Ovary (tissue), 3 donors: ENCODE measurements around the gene CACNA1S.

Experiments
- POLR2A ChIP-seq: fragments of 450-650 bp; IDR thresholded peaks from one replicate; pipeline ENCODE4 v1.6.1; 2017; ENCODE audit warnings: antibody characterized with exemption, mild to moderate bottlenecking, moderate library complexity
- TF ChIP-seq, protein P1 (sequence below), 3 donors: fragments of 450-650 bp in 2 of 3; fragments of 200-600 bp in 1 of 3; IDR thresholded peaks; one replicate each; pipeline versions ENCODE4 v1.5.1 to v1.8.0; 2016 to 2022; ENCODE audit warnings: antibody characterized with exemption in 3 of 3, mild to moderate bottlenecking in 1 of 3
- donor health status: DM: no; HTN: no; CAD: no.

- TF ChIP-seq, protein P1, sequence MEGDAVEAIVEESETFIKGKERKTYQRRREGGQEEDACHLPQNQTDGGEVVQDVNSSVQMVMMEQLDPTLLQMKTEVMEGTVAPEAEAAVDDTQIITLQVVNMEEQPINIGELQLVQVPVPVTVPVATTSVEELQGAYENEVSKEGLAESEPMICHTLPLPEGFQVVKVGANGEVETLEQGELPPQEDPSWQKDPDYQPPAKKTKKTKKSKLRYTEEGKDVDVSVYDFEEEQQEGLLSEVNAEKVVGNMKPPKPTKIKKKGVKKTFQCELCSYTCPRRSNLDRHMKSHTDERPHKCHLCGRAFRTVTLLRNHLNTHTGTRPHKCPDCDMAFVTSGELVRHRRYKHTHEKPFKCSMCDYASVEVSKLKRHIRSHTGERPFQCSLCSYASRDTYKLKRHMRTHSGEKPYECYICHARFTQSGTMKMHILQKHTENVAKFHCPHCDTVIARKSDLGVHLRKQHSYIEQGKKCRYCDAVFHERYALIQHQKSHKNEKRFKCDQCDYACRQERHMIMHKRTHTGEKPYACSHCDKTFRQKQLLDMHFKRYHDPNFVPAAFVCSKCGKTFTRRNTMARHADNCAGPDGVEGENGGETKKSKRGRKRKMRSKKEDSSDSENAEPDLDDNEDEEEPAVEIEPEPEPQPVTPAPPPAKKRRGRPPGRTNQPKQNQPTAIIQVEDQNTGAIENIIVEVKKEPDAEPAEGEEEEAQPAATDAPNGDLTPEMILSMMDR (IDR thresholded peaks at IDR 0.05): no peak
- no peak for TF ChIP-seq POLR2A
These were observed 11.6 kb upstream of the CACNA1S start for GRCh38 chr1:201123866-201124265.
